Heart left ventricle (tissue), 13 donors: ENCODE data around the gene RPL39.

Experiments used
- CTCF ChIP-seq, 12 donors: fragments of 200-600 bp; sonication (generic) in 4 of 12; IDR thresholded peaks; one replicate each; pipeline versions ENCODE4 v1.5.0 to v1.8.0; 2018 to 2022; ENCODE audit warnings: antibody characterized with exemption in 12 of 12, mild to moderate bottlenecking in 5 of 12
- POLR2A ChIP-seq, 2 donors: fragments of 450-650 bp; IDR thresholded peaks; one replicate each; pipeline ENCODE4 v1.6.1; 2017; ENCODE audit warnings: antibody characterized with exemption in 2 of 2, mild to moderate bottlenecking in 2 of 2, moderate library complexity in 2 of 2
- donor health status: ischemic (EF 13 %, LVEDD 7.1; RV severe dilation, severe dysfunction).
- donor health status: DM: no; HTN: yes; CAD: no.
- donor health status: DM: no; HTN: no; CAD: no.
- donor health status: ischemic (EF 25% LVEDD 6.9; RV normal size, moderate dysfunction).
- donor health status: ischemic (EF 25% LVEDD 5.7; RV mildly dilated, moderate dysfunction).
- donor health status: ischemic (EF 35%, LVEDD 5.7; RV mildly dilated, moderate dysfunction).
- donor health status: nonischemic (EF 11% LVEDD 7.7; RV severe dilation, severe dysfunction).
- donor health status: DM: yes; HTN: yes; CAD: no.
- donor health status: PGD.
- donor health status: ischemic (EF 29% LVEDD 5.4; RV normal size, mild dysfunction).
- donor health status: nonischemic (EF 23%, LVEDD 6.1; RV moderate dilation, normal function).

- TF ChIP-seq POLR2A (IDR thresholded peaks at IDR 0.05) (no peak), CTCF (IDR thresholded peaks at IDR 0.05) (no peak)
These were observed 35.0 kb upstream of the RPL39 start for GRCh38 chrX:119826399-119826959.
